ENCODE measurements around the gene SRPK2. TPM values are rescaled to one million over a fixed set of nuclear protein-coding genes. Genes with fewer than 3 reads are reported as not detected.

Gene SRPK2
- total RNA-seq, 3 donors from 2014 or later = 44.6 to 68.2 (median 60.6) TPM

- H3K9me3 ChIP-seq = no peaks in the 10 kb centered on the region
- intact Hi-C loops (cut with DNase I; ENCODE audit: low total_unique reads) = no loop called here
- DNase-seq (ENCODE audit: low spot score in 2 of 2) = no peak
- no peaks in the 10 kb centered on the region for H3K36me3 ChIP-seq
- TF ChIP-seq CTCF (IDR thresholded peaks at IDR 0.05) (no peak), POLR2A (IDR thresholded peaks at IDR 0.05) (no peak), POLR2AphosphoS5 (IDR thresholded peaks at IDR 0.05) (no peak)
- H3K27me3 ChIP-seq = no peaks in the 10 kb centered on the region
- H3K4me1 ChIP-seq = no peaks in the 10 kb centered on the region
- H3K4me3 ChIP-seq = no peak overlapping the region
- peak overlapping the region; percentile 8 to 48 for H3K27ac ChIP-seq
Measured at GRCh38 chr7:105210721-105211205, 178.0 kb downstream of the SRPK2 start.

GRCh38 chr7:105209870-105210269 lies 178.9 kb downstream of the SRPK2 start:
- intact Hi-C loops (cut with DNase I; ENCODE audit: low total_unique reads) = no loop called here
- H3K36me3 ChIP-seq = no peaks in the 10 kb centered on the region
- TF ChIP-seq POLR2A (IDR thresholded peaks at IDR 0.05) (no peak), CTCF (IDR thresholded peaks at IDR 0.05) (no peak), POLR2AphosphoS5 (IDR thresholded peaks at IDR 0.05) (no peak)

GRCh38 chr7:105209433-105209832 lies 179.3 kb downstream of the SRPK2 start:
- intact Hi-C loops (cut with DNase I; ENCODE audit: low total_unique reads) = no loop called here
- no peaks in the 10 kb centered on the region for H3K4me1 ChIP-seq
- H3K27me3 ChIP-seq = no peaks in the 10 kb centered on the region
- no peak overlapping the region for H3K27ac ChIP-seq
- no peak for DNase-seq (ENCODE audit: low spot score in 2 of 2)
- H3K9me3 ChIP-seq = no peaks in the 10 kb centered on the region
- H3K36me3 ChIP-seq = no peaks in the 10 kb centered on the region
- TF ChIP-seq POLR2A (IDR thresholded peaks at IDR 0.05) (no peak), CTCF (IDR thresholded peaks at IDR 0.05) (no peak), POLR2AphosphoS5 (IDR thresholded peaks at IDR 0.05) (no peak)
- no peak overlapping the region for H3K4me3 ChIP-seq

More at GRCh38 chr7:105209870-105210269, 178.9 kb downstream of the SRPK2 start:
- Histone ChIP-seq H3K4me3 (no peak overlapping the region), H3K27me3 (no peaks in the 10 kb centered on the region), H3K27ac (no peak overlapping the region), H3K9me3 (no peaks in the 10 kb centered on the region), H3K4me1 (no peaks in the 10 kb centered on the region)
- DNase-seq (ENCODE audit: low spot score in 2 of 2) = no peak

GRCh38 chr7:105206985-105207384 lies 181.7 kb downstream of the SRPK2 start:
- TF ChIP-seq CTCF (IDR thresholded peaks at IDR 0.05) (no peak), POLR2A (IDR thresholded peaks at IDR 0.05) (no peak), POLR2AphosphoS5 (IDR thresholded peaks at IDR 0.05) (no peak)
- Histone ChIP-seq H3K4me3 (no peak overlapping the region), H3K27me3 (no peaks in the 10 kb centered on the region), H3K9me3 (no peaks in the 10 kb centered on the region), H3K27ac (no peak overlapping the region), H3K36me3 (no peaks in the 10 kb centered on the region), H3K4me1 (no peaks in the 10 kb centered on the region)
- no peak for DNase-seq (ENCODE audit: low spot score in 2 of 2)
- intact Hi-C loops (cut with DNase I; ENCODE audit: low total_unique reads) = no loop called here

- Histone ChIP-seq H3K9me3 (no peaks in the 10 kb centered on the region), H3K36me3 (no peaks in the 10 kb centered on the region), H3K4me3 (no peak overlapping the region), H3K27me3 (no peaks in the 10 kb centered on the region), H3K4me1 (no peaks in the 10 kb centered on the region), H3K27ac (no peak overlapping the region)
- DNase-seq (ENCODE audit: low spot score in 2 of 2) = no peak
- TF ChIP-seq CTCF (IDR thresholded peaks at IDR 0.05) = no peak
- TF ChIP-seq POLR2A (IDR thresholded peaks at IDR 0.05) = no peak
- no peak for TF ChIP-seq POLR2AphosphoS5 (IDR thresholded peaks at IDR 0.05)
- intact Hi-C loops (cut with DNase I; ENCODE audit: low total_unique reads) = no loop called here
Measured at GRCh38 chr7:105205592-105206237, 183.0 kb downstream of the SRPK2 start.

Data from breast epithelium (tissue), 4 donors.